Panc1 (cell line): ENCODE measurements around the gene COQ8A. TPM values are rescaled to one million over a fixed set of nuclear protein-coding genes. Genes with fewer than 3 reads are reported as not detected.

ENCODE experiments used
- ATAC-seq: fragments of 200-7000 bp; cut with Tn5 transposase; 2 replicates; pipeline ENCODE4 v1.9.1; 2020; ENCODE audit warnings: mild to moderate bottlenecking, moderate library complexity
- BruUV-seq: library from RNA; stranded (reverse); fragments of 400-500 nt; replicated peaks from 2 replicates; lab custom pipeline; 2021; lab: Mats Ljungman, UMichigan
- CTCF ChIA-PET: fragments of 300-600 bp; sonication (Branson Sonifier 250); formaldehyde crosslinking; loops from one replicate; lab custom pipeline; 2022; ENCODE audit warnings: antibody characterized with exemption; lab: Charles Lee
- POLR2A ChIA-PET: fragments of 300-600 bp; sonication (Branson Sonifier 250); formaldehyde crosslinking; loops from one replicate; lab custom pipeline; 2022; ENCODE audit warnings: antibody characterized with exemption; lab: Charles Lee
- DNase-seq: peaks from one replicate; pipeline ENCODE4 v3.0.0-alpha.2; 2010; ENCODE audit warnings: low read depth, low spot score
- H3K27ac ChIP-seq: 2 replicates; pipeline ENCODE4 v1.5.1; 2011; ENCODE audit warnings: mild to moderate bottlenecking, low read length, inconsistent platforms
- H3K27me3 ChIP-seq: fragments of 200-500 bp; sonication (Bioruptor generic); 2 replicates; pipeline ENCODE4 v1.6.0; 2014; ENCODE audit warnings: low read length, inconsistent platforms; ENCODE audit not compliant: control insufficient read depth, insufficient read depth
- H3K36me3 ChIP-seq: fragments of 200-500 bp; sonication (Bioruptor generic); 2 replicates; pipeline ENCODE4 v1.5.1; 2014; ENCODE audit warnings: inconsistent platforms, mild to moderate bottlenecking, low read length, moderate library complexity; ENCODE audit not compliant: control insufficient read depth, insufficient read depth
- H3K4me1 ChIP-seq: 2 replicates; pipeline ENCODE4 v1.5.1; 2011; ENCODE audit warnings: inconsistent platforms, mild to moderate bottlenecking, low read length, moderate library complexity; ENCODE audit not compliant: control insufficient read depth, insufficient read depth
- H3K4me3 ChIP-seq, 2 experiments: 2 replicates each; pipeline ENCODE4 v1.5.1; 2011 to 2012; ENCODE audit warnings: low read depth in 2 of 2, low read length in 2 of 2, mild to moderate bottlenecking in 2 of 2, inconsistent platforms in 1 of 2, moderate library complexity in 1 of 2
- H3K9me3 ChIP-seq: fragments of 200-500 bp; sonication (Bioruptor generic); 2 replicates; pipeline ENCODE4 v1.5.1; 2014; ENCODE audit warnings: low read depth, mild to moderate bottlenecking, inconsistent platforms, low read length, moderate library complexity; ENCODE audit not compliant: control insufficient read depth, insufficient read depth
- CTCF ChIP-seq: fragments of 450-650 bp; IDR thresholded peaks from 2 replicates; pipeline ENCODE4 v1.5.1; 2017; ENCODE audit warnings: mild to moderate bottlenecking
- POLR2AphosphoS5 ChIP-seq: IDR thresholded peaks from 2 replicates; pipeline ENCODE4 v1.6.1; 2012; ENCODE audit warnings: mild to moderate bottlenecking, low read depth, low read length, moderate library complexity
- REST ChIP-seq, 2 experiments: IDR thresholded peaks; 2 replicates each; pipeline ENCODE4 v1.6.1; 2011 to 2012; ENCODE audit warnings: low read depth in 2 of 2, control low read depth in 1 of 2, low read length in 1 of 2, mild to moderate bottlenecking in 1 of 2, moderate library complexity in 1 of 2; ENCODE audit not compliant: insufficient read depth in 1 of 2
- SIN3A ChIP-seq: IDR thresholded peaks from 2 replicates; pipeline ENCODE4 v1.6.1; 2012; ENCODE audit warnings: low read depth, mild to moderate bottlenecking, low read length, moderate library complexity, borderline replicate concordance; ENCODE audit not compliant: insufficient read depth
- TCF7L2 ChIP-seq: IDR thresholded peaks from 2 replicates; pipeline ENCODE4 v1.6.1; 2011; ENCODE audit warnings: mild to moderate bottlenecking, low read depth, low read length, inconsistent platforms
- in situ Hi-C: cut with HindIII; loops from 2 replicates; pipeline ENCODE4 v1.10.0; 2016; ENCODE audit warnings: low sequenced_read_pairs, low pct_unique_long_range_greater_than_20kb
- intact Hi-C: fragments of 100-400 bp; cut with micrococcal nuclease; formaldehyde crosslinking; loops from one replicate; pipeline ENCODE4 v1.10.0; 2022; ENCODE audit not compliant: unreplicated experiment
- total RNA-seq: library from RNA; stranded (reverse); gene quantifications from one replicate; pipeline ENCODE4 v1.2.1, GENCODE V29; 2021; ENCODE audit not compliant: unreplicated experiment

Gene COQ8A
- total RNA-seq, 1 experiment from 2014 or later, result 15.1 TPM

- no peaks in the 10 kb centered on the region for H3K4me1 ChIP-seq
- ChIA-PET CTCF (no interaction called here), POLR2A (no interaction called here)
- no peak overlapping the region for H3K4me3 ChIP-seq
- intact Hi-C loops, result no loop called here
- no peak overlapping the region for H3K27ac ChIP-seq
- ATAC-seq (no peak), DNase-seq (no peak)
- TF ChIP-seq CTCF (no peak), SIN3A (no peak), REST (IDR thresholded peaks at IDR 0.05; ENCODE audit: insufficient read depth in 1 of 2, low read depth in 2 of 2, low read length in 1 of 2) (no peak), TCF7L2 (no peak), POLR2AphosphoS5 (no peak)
- no peaks in the 10 kb centered on the region for H3K27me3 ChIP-seq
- H3K9me3 ChIP-seq, result no peaks in the 10 kb centered on the region
- peaks cover 5% of the 10 kb centered on the region for H3K36me3 ChIP-seq
- in situ Hi-C loops, result no loop called here
- no TSS peak for BruUV-seq
Measured at GRCh38 chr1:227035316-227035715, 95.2 kb downstream of the COQ8A start.

DNA sequence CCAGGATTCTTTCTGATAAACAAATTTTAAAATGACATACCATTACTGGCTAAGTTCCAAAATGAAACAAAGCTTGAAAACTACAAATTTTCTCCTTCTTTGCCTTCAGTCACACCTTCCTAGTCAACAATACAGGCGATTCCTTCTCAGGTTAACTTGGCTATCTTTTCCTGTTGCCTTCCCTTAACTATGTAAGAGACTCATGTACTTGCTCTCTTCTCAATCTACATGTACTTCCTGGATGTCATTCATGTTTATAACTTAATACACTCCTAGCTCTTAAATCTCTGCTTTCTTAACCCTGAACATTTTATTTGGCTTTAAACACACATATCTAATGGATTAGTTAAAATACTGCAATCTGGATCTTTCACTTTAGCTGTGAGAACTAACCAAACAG is 97.0 kb downstream of the COQ8A start:
- POLR2A ChIA-PET, result no interaction called here
- intact Hi-C loops, result no loop called here

More for the DNA sequence above, 97.0 kb downstream of the COQ8A start:
- BruUV-seq, result no TSS peak
- in situ Hi-C loops, result no loop called here
- TF ChIP-seq SIN3A (no peak), POLR2AphosphoS5 (no peak), REST (IDR thresholded peaks at IDR 0.05; ENCODE audit: insufficient read depth in 1 of 2, low read depth in 2 of 2, low read length in 1 of 2) (no peak), CTCF (no peak), TCF7L2 (no peak)
- DNase-seq (no peak), ATAC-seq (no peak)
- H3K9me3 ChIP-seq, result no peaks in the 10 kb centered on the region
- H3K27ac ChIP-seq, result no peak overlapping the region
- no peaks in the 10 kb centered on the region for H3K4me1 ChIP-seq
- H3K27me3 ChIP-seq, result no peaks in the 10 kb centered on the region
- H3K4me3 ChIP-seq, result no peak overlapping the region
- CTCF ChIA-PET, result no interaction called here
- H3K36me3 ChIP-seq, result no peaks in the 10 kb centered on the region; the same call in 1 of the 2 replicates
